ENCODE measurements around the gene B4GAT1.
"Not testable (repeated sequence)": the region's sequence is repeated elsewhere in the genome, so short reads cannot be mapped to it uniquely, and the experiment has no call there.

The B4GAT1 gene

DNA sequence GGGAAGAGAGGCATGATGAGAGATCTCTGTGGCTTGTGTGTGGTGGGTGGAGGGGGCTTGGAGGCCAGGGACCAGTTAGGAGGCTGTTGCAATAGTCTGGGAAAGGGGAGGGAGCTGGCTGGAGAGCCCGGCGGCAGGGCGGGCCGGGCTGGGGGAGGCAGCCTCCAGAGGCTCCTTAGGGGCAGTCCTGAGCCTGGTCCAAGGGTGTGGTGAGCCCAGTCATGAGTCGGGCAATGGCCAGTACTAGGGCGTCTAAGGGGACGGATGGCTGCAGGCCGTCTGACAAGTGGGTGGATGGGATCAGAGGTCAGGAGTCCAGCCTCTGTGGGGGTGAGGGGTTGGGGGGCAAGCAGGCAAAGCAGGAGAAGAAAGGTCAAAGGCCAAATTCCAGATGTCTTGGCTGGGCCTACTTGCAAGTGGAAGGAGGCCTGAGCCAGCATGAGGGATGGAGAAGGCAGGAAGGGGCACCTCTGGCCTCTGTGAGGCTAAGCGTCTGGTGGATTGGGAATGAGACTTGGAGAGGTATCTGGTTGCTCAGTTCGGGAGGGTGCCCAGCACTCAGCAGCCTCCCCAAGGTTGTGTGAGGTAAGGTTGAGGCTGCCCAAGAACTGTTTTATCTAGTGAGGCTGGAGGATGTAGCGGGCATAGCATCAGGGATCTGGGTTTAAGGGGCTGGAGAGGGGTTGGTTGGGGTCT lies 24.5 kb downstream of the B4GAT1 start:
- peak; percentile 81 for DNase-seq (ENCODE audit: low read depth)

DNA sequence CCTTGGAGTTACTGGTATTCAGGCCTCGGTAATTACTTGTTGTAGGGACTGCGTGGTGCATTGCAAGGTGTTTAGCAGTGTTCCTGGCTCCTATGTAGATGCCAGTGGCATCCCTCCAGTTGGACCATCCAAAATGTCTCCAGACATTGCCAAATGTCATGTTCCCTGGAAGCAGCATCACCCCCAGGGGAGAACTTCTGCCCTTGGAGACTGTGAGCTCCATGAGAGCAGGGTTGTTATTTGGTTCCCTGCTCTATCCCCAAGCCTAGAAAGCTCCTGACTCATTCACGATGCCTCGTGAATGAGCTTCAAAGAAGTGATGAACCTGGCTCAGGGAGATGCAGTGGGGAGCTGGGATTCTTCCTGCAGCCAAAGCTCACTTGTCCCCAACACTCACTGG lies 25.8 kb downstream of the B4GAT1 start:
- peak; percentile 55 for DNase-seq (ENCODE audit: low read depth)

DNA sequence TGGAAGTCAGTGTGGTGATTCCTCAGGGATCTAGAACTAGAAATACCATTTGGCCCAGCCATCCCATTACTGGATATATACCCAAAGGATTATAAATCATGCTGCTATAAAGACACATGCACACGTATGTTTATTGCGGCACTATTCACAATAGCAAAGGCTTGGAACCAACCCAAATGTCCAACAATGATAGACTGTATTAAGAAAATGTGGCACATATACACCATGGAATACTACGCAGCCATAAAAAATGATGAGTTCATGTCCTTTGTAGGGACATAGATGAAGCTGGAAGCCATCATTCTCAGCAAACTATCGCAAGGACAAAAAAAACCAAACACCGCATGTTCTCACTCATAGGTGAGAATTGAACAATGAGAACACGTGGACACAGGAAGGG lies 26.7 kb downstream of the B4GAT1 start:
- DNase-seq (ENCODE audit: low read depth), result not testable (repeated sequence)

DNA sequence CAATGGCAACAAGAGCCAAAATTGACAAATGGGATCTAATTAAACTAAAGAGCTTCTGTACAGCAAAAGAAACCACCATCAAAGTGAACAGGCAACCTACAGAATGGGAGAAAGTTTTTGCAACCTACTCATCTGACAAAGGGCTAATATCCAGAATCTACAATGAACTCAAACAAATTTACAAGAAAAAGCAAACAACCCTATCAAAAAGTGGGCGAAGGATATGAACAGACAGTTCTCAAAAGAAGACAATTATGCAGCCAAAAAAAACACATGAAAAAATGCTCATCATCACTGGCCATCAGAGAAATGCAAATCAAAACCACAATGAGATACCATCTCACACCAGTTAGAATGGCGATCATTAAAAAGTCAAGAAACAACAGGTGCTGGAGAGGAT lies 27.1 kb downstream of the B4GAT1 start:
- not testable (repeated sequence) for DNase-seq (ENCODE audit: low read depth)

DNA sequence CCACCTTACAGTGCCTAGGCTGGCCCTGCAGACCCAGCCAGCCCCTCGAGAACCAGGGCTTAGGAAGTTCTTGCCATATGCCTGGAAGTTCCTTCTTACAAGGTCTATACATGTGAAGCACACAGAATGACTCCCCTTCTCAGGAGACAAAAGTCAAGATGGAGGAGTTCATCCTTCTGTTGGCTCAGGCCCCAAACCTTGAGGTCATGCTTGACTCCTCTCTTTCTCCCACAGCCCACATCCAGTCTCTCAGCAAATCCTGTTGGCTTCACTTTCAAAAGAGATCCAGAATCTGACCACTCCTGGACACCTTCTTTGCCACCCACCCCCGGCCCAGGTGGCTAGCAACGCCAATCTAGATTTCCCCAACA lies 28.8 kb downstream of the B4GAT1 start:
- DNase-seq (ENCODE audit: low read depth), result no peak

DNA sequence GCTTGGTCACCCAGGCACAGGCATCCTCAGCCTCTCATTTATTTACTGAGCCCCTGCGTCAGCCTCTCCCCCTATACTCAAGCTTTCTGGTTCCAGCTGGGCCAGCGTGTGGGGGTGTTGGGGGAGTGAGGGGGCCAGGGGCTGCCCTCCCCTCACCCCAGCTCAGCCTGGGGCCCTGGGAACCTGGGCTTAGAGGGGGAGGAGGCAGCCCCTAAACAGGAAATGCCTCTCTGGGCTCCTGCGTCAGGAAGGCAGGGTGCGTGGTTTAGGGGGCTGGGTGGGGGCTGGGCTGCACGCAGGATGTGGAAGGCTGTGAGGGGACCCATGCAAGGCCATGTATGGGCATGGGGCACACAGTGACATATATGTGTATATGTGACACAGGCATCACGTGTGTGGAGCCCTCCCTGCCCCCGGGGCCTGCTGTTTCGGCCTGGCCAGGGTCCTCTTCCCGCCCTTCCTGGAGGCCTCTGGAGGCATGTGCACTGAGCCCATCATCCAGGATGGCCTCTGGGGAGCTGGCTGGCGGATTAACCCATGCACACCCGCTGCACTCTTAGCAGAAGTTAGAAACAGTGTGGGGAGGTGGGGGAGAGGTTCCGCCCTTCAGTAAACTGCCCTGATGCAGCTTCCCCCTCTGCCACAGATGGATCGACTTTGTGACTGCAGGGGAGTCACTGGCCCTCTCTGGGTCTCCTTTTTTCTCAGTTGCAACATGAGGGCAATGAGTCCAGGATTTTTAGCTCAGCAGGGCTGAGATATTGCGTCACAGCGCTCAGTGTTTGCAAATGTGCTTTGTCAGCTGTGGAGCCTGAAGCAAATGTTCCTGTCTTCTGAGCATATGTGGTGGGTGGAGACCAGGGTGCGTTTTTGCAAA lies 29.5 kb downstream of the B4GAT1 start:
- peak; percentile 93 for DNase-seq (ENCODE audit: low read depth)

DNA sequence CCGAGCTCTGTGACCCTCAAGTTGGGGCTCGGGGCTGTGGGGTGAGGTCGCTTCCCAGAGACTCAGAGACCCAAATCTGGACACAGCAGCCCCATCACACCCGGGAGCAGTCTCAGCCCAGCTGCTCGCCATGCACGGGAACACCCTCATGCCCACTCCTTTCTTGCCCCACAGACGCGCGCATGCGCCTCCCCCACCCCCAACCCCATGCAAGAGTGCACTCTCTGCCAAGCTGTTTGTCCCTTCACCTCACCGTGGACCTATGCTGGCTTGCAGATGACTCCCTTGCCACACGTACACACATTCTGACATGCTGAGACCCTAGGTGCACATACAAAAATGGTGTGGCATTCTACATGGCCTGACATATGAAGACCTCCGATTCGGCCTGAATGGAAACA lies 30.1 kb downstream of the B4GAT1 start:
- DNase-seq (ENCODE audit: low read depth), result peak; percentile 79

DNA sequence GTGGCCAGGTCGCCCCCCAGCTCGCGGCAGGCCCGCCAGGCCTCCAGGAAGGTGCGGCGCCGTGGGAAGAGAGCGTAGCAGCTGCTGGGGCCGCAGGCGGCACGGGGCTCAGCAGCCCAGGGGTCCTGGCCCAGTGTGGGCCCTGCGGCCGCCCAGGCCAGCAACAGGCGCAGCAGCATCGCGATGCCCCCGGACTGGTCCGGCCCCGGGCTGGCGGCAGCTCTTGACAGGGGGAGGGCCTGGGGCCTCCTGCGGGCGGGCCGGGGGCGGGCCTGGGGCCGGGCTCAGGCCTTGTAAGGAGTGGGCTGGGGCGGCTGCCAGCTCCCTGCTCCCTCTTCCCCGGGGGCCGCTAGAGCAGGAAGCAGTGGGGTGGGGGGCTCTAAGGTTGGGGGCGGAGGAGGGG lies 30.6 kb downstream of the B4GAT1 start, which contains the start of gene CD248:
TSS of gene CD248 (minus strand) at position 196 of the 403 bp plus-strand sequence. CDS start at position 179, 17 bp downstream.
- peak; percentile 92 for DNase-seq (ENCODE audit: low read depth)

DNA sequence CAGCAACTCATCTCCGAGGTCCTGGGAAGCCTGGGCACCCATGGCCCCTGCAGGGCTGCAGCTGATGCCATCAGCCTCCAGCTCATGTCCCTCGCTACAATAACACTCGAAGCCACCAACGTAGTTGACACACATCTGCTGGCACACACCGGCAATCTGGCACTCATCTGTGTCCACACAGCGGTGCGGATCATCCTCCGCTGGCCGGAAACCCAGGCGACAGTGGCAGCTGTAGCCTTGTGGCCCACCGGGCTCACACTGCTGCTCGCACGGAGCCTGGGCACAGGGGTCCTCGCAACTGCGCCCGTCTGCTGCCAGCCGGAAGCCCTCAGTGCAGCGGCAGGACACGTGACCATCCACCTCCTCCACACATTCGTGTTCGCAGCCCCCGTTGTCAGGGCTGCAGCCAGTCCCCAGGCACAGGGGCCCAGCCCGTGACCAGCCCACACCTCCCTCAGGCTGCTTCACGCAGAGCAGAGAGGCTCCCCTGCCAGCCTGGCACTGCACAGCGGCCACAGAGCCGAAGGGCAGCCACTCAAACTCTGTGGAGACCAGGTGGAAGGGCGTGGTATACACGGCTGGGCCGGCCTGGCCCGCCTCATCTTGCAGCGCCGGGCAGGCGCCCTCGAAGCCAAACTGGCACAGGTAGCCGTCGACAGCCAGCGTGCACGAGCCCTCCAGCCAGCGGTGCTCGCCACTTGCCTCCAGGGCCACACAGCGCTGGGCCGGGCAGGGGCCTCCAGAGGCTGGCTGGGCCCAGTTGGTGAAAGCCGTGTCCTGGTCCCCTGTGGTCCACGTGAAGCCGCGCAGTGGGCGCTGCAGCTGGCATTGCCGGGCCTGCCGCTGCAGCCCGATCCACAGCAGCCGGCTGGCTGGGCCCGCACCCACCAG lies 31.3 kb downstream of the B4GAT1 start:
- peak; percentile 15 for DNase-seq (ENCODE audit: low read depth)

DNA sequence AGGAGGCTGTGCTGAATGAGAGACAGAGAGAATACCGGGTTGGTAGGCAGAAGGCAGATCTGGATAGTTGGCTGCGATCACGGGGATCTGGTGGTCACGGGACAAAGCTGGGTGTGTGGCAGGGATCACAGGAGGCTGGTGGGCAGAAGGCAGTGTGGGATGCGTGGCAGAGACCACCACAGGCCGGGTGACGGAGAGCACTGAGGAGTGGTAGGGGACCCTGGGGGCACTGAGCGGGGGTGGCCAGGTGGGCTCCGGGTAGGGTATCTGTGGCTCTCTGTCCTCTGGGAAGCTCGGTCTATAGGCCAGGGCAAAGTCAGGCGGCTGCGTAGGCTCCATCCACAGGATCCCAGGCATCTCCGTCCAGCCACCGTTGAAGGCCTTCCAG lies 31.9 kb downstream of the B4GAT1 start:
- no peak for DNase-seq (ENCODE audit: low read depth)

DNA sequence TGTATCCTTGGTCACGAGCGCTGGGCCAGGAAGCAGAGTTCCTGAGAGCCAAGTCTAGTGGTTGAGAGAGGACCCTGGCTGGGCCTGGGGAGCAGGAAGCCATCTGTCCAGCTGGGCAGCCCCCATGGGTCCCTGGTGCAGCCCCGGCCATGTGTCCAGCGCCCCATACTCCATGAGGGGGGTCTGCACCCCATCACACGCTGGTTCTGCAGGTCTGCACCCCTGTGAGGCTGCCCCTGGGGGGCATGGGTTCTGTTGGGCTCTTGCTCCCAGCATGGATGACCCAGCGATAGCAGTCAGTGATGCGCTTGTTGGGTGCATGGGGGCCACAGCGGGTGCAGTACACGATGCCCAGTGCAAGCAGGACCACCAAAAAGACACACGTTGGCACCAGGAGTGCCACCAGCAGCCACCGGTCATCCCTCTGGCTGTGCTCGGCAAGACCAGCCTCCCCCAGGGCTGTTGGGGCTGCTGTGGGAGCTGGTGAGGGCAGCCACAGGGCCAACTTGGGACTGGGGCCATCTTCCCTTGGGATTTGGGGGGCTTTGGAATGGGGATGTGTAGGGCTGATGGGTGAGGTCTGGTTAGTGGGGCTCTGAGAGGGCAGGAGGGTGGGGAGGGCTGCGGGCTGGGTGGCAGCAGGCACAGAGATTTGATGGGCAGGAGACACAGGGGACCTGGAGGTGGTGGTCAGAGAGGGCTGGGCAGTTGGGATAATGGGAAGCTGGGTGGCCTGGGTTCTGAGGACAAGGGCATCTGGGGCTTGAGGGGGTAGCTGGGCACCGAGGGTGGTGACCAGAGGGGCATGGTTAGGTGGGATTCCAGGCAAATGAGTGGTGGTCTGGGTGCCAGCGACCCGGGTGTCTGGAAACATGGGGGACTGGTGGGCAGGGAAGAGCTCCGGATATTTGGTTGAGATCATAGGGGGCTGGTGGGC lies 32.6 kb downstream of the B4GAT1 start:
- DNase-seq (ENCODE audit: low read depth), result no peak

DNA sequence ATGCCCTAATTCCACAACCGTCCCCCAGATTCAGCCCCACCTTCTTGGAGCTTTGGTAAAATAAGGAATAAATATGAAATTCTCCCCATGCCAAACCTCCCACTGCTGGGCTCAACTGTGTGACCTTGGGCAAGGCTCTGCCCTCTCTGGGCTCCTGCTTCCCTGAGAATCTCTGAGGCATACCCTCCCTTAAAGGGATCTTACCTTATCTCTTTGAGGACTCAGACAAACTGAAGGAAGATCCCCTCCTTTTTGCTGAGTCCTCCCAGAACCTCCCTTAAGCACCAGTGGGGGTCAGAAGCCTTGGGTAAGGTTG lies 33.3 kb downstream of the B4GAT1 start:
- DNase-seq (ENCODE audit: low read depth), result no peak

DNA sequence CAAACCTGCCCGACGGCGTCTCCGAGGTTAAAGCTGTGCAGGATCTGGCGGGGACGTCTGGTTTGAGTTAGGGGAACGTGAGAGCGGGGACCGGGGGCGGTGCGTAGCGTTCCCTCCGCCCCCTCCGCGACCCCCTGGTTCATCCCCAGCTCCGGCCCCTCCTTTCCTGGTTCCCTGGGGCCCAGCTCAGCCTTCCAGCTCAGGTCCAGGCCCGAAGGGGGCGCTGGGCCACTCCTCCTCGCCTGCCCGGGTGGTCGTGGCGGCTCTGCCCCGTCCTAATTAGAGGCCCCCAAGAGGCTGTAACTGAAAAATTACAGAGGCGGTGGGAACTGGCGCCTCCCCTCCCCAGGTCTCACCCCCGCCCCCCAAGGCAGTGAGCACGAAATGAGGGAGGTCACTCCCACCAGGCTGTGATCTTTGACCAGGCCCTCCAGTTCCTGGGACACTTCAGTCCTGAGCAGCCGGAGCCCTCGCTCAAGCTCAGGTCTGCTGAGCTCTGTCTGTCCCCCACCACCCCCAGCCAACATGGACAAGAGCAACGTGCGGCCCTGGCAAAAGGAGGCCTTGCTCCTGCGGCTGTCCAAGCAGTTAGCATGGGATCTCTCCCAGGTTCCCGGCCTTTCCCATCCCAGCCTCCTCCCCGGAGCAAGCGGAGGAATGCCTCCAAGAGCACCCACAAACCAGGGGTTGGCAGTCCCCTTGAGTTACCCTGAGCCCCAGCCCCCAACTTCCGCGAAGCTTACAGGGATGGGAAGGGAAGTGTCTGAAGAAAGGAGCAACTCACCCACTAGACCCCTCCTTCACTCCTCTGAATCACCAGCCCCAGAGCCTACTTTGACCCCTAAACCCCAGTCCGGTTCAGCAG lies 33.9 kb downstream of the B4GAT1 start:
- DNase-seq (ENCODE audit: low read depth), result no peak

DNA sequence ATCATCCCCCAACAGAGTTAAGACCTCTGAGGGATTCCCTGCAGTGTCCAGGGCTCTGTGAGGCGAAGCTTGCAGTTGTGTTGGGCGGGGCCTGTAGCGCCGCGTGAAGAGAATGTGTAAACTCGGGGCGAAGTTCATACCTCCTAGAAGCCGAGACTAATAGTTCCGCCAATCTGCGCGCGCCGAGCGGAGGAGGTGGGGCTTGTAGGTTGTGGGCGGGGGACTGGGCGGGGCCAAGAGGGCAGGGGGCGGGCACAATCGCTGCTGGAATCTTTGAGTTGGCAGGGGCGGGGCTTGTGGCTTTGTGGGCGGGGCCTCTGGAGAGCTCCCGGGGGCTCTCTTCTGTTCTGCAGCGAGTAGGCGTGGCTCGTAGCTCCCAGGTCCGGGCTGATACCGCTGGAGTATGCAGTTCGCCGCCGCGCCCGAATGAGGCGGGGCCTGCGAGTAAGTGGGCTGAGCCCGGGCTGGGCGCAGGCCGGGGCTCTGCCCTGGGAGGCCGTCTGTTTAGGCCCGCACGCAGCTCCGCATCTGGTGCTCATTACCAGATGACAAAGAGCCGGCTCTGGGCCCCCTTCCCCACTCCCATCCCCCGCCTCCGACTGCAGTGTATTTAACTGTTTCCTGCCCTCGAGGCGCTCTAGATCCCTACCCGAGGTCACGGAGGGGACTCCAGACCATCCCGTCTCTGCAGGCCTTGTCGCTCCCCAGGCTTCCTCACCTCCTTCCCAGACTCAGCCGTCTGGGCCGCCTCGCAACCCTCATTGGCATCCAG lies 34.7 kb downstream of the B4GAT1 start:
- DNase-seq (ENCODE audit: low read depth), result peak; percentile 100

DNA sequence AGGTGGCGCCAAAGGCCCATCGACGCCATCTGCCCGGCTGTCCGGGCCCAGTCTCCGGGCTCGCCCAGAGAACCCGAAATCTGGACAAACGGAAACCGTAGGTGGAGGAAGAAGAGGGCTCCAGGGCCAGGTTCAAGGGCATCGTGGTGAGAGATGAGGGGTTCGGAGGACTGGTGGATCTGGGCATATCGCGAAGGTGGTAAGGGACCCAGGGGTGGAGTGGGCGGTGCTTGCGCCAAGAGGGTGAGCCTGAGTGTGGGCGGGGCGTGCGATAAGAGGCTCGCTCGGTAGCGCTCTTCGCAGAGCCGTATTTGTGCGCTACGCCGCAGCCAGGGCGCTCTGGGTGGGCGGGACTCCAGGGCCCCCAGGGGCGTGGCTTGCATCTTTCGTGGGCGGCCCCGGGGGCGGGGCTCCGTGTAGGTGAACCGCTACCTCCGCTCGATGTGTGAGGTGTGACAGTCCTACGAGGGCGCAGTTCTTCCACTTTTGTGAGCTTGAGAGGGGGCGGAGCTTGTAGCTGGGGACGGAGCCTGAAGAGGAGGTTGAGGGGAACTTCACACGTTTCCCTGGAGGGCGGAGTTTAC lies 35.4 kb downstream of the B4GAT1 start:
- peak; percentile 89 for DNase-seq (ENCODE audit: low read depth)

DNA sequence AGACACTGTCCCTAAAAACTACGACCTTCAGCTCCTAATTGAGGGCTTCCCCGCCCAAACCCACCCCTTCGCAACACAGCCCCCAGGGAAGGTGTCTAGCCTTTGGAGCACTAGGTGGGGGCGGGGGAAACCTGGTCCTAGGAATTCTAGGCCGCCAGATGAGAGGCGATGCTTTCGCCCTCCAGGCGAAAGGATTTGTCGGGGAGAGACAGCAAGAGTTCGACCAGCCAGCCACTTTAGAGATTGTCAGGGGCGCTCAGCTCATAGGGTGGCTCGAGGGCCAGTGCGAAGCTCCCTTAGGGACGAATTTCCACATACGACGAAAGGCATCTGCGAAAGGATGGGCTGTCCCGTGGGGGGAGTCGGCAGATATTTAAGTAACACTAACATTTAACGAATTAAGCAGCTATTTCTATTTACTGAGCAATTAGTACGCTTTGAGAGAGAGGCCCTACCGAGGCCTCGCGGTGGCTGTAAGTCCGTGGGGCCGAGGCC lies 35.9 kb downstream of the B4GAT1 start:
- no peak for DNase-seq (ENCODE audit: low read depth)

DNA sequence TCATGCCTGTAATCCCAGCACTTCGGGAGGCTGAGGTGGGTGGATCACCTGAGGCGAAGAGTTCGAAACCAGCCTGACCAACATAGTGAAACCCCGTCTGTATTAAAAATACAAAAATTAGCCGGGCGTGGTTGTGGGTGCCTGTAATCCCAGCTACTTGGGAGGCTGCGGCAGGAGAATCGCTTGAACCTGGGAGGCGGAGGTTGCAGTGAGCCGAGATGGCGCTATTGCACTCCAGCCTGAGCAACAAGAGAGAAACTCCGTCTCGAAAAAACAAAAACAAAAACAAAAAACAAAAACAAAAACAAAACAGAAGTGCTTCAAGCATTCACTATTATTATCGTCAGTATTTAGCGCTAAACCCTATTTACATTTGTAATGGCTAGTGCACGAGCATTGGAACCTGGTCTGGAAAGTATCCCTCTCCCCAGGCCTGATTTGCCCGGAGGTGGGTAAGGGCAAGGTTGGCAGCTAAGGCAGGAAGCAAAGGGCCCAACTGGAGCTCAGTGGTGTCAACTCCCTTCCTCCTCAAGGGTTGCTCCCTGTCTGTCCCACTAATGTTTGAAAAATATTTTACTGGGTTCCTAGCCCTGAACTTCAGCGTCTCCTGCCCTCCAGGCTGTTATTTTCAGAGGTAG lies 36.5 kb downstream of the B4GAT1 start:
- DNase-seq (ENCODE audit: low read depth), result not testable (repeated sequence)

DNA sequence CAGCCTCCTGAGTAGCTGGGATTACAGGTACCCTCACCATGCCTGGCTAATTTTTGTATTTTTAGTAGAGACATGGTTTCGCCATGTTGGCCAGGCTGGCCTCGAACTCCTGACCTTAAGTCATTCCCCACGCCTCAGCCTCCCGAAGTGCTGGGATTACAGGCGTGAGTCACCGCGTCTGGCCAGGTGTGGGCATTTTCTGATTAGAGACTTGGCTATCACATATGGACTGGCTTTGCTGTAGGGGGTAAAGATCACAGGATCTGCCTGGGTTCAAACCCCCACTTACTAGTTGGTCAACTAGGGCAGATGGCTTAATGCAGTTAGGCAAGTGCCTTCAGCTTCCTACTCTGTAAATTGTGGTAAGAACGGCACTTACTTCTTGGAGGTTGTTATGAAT lies 37.1 kb downstream of the B4GAT1 start:
- no peak for DNase-seq (ENCODE audit: low read depth)

DNA sequence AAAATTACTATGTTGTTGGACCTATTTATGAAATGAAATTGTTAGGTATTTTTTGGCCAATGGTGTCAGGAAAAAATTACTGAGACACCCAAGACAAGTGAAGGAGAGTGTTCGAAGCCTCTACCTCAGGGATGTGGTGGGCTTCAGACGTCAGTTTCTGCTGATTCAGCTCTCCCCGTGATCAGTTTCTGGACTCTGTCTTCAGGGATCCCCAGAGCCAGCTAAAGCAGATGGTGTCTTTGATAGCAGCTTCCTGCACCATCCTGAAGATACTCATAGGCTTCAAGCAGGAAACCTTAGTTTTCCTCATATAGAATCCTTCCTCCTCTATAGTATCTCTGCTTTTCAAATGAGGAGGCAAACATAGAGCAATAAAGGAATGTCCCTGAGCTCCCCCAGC lies 38.0 kb downstream of the B4GAT1 start:
- DNase-seq (ENCODE audit: low read depth), result no peak

Data from fibroblast of gingiva (primary cell).